ENCODE results near the gene FMNL2. TPM values are rescaled to one million over a fixed set of nuclear protein-coding genes. Genes with fewer than 3 reads are reported as not detected.

Gene FMNL2
- total RNA-seq, 2 experiments from 2014 or later = 0.46 to 0.64 TPM

GRCh38 chr2:152418688-152419087 lies 83.7 kb downstream of the FMNL2 start:
- H3K27me3 Mint-ChIP-seq = peaks cover 10% of the 10 kb centered on the region
- no peak for DNase-seq
- no peaks in the 10 kb centered on the region for H3K36me3 Mint-ChIP-seq (ENCODE audit: low read depth)
- H3K4me3 Mint-ChIP-seq = no peak overlapping the region
- H3K27ac Mint-ChIP-seq = no peak overlapping the region
- H3K4me1 Mint-ChIP-seq = peaks cover 14% of the 10 kb centered on the region
- POLR2A ChIA-PET = no interaction called here
- CTCF ChIA-PET = interaction anchor here (0.6 to 1.1 kb wide), 3 partner anchors 12 to 1561 kb away, joined by 3 to 5 read pairs (median 5); no protein-coding TSS in a partner anchor
- no peaks in the 10 kb centered on the region for H3K9me3 Mint-ChIP-seq

GRCh38 chr2:152419944-152420343 lies 85.0 kb downstream of the FMNL2 start:
- DNase-seq = no peak
- H3K27ac Mint-ChIP-seq = no peak overlapping the region
- no peaks in the 10 kb centered on the region for H3K9me3 Mint-ChIP-seq
- H3K4me1 Mint-ChIP-seq = peaks cover 14% of the 10 kb centered on the region
- H3K4me3 Mint-ChIP-seq = no peak overlapping the region
- no peaks in the 10 kb centered on the region for H3K36me3 Mint-ChIP-seq (ENCODE audit: low read depth)
- CTCF ChIA-PET = no interaction called here
- POLR2A ChIA-PET = no interaction called here
- peaks cover 10% of the 10 kb centered on the region for H3K27me3 Mint-ChIP-seq

- Mint-ChIP-seq H3K27me3 (peaks cover 8% of the 10 kb centered on the region), H3K27ac (no peak overlapping the region), H3K36me3 (ENCODE audit: low read depth) (no peaks in the 10 kb centered on the region), H3K4me1 (peaks cover 10% of the 10 kb centered on the region), H3K4me3 (no peak overlapping the region), H3K9me3 (no peaks in the 10 kb centered on the region)
- CTCF ChIA-PET = no interaction called here
- POLR2A ChIA-PET = no interaction called here
- DNase-seq = no peak
Observed at GRCh38 chr2:152420363-152420762, 85.4 kb downstream of the FMNL2 start.

- DNase-seq = no peak
- Mint-ChIP-seq H3K9me3 (no peaks in the 10 kb centered on the region), H3K27me3 (peaks cover 8% of the 10 kb centered on the region), H3K4me1 (peaks cover 9% of the 10 kb centered on the region), H3K27ac (no peak overlapping the region), H3K4me3 (no peak overlapping the region), H3K36me3 (ENCODE audit: low read depth) (no peaks in the 10 kb centered on the region)
- ChIA-PET POLR2A (no interaction called here), CTCF (no interaction called here)
Observed at GRCh38 chr2:152420936-152421335, 86.0 kb downstream of the FMNL2 start.

GRCh38 chr2:152421521-152422370 lies 86.8 kb downstream of the FMNL2 start:
- H3K9me3 Mint-ChIP-seq = no peaks in the 10 kb centered on the region

GRCh38 chr2:152423684-152424083 lies 88.7 kb downstream of the FMNL2 start:
- Mint-ChIP-seq H3K27me3 (peaks cover 6% of the 10 kb centered on the region), H3K9me3 (no peaks in the 10 kb centered on the region), H3K27ac (no peak overlapping the region), H3K4me3 (no peak overlapping the region), H3K36me3 (ENCODE audit: low read depth) (no peaks in the 10 kb centered on the region), H3K4me1 (peaks cover 6% of the 10 kb centered on the region)
- no peak for DNase-seq
- CTCF ChIA-PET = no interaction called here
- POLR2A ChIA-PET = no interaction called here

More at GRCh38 chr2:152421521-152422370, 86.8 kb downstream of the FMNL2 start:
- CTCF ChIA-PET = interaction anchor here (0.5 kb wide), 1 partner anchor 145 kb away, joined by 3 read pairs; no protein-coding TSS in a partner anchor
- Mint-ChIP-seq H3K27me3 (peaks cover 8% of the 10 kb centered on the region), H3K4me3 (no peak overlapping the region), H3K27ac (no peak overlapping the region), H3K4me1 (peaks cover 9% of the 10 kb centered on the region), H3K36me3 (ENCODE audit: low read depth) (no peaks in the 10 kb centered on the region)
- POLR2A ChIA-PET = no interaction called here
- DNase-seq = no peak

- H3K4me1 Mint-ChIP-seq = peaks cover 4% of the 10 kb centered on the region
- H3K27me3 Mint-ChIP-seq = no peaks in the 10 kb centered on the region
- ChIA-PET CTCF (no interaction called here), POLR2A (no interaction called here)
- DNase-seq = no peak
- no peaks in the 10 kb centered on the region for H3K9me3 Mint-ChIP-seq
- H3K4me3 Mint-ChIP-seq = no peak overlapping the region
- no peak overlapping the region for H3K27ac Mint-ChIP-seq
- no peaks in the 10 kb centered on the region for H3K36me3 Mint-ChIP-seq (ENCODE audit: low read depth)
Observed at GRCh38 chr2:152425765-152426727, 91.1 kb downstream of the FMNL2 start.

- Mint-ChIP-seq H3K4me3 (no peak overlapping the region), H3K27ac (no peak overlapping the region)
- POLR2A ChIA-PET = no interaction called here
Observed at GRCh38 chr2:152426801-152427200, 91.8 kb downstream of the FMNL2 start.

GRCh38 chr2:152427902-152428301 lies 92.9 kb downstream of the FMNL2 start:
- H3K27me3 Mint-ChIP-seq = no peaks in the 10 kb centered on the region
- CTCF ChIA-PET = interaction anchor here (0.6 kb wide), 1 partner anchor 553 kb away, joined by 3 read pairs; no protein-coding TSS in a partner anchor
- no peaks in the 10 kb centered on the region for H3K36me3 Mint-ChIP-seq (ENCODE audit: low read depth)
- no peaks in the 10 kb centered on the region for H3K9me3 Mint-ChIP-seq
- no peak for DNase-seq
- no peak overlapping the region for H3K27ac Mint-ChIP-seq
- no peak overlapping the region for H3K4me3 Mint-ChIP-seq
- POLR2A ChIA-PET = no interaction called here
- no peaks in the 10 kb centered on the region for H3K4me1 Mint-ChIP-seq

More at GRCh38 chr2:152426801-152427200, 91.8 kb downstream of the FMNL2 start:
- Mint-ChIP-seq H3K4me1 (no peaks in the 10 kb centered on the region), H3K27me3 (no peaks in the 10 kb centered on the region), H3K36me3 (ENCODE audit: low read depth) (no peaks in the 10 kb centered on the region), H3K9me3 (no peaks in the 10 kb centered on the region)
- no peak for DNase-seq
- CTCF ChIA-PET = no interaction called here

- no peaks in the 10 kb centered on the region for H3K4me1 Mint-ChIP-seq
- no peak overlapping the region for H3K27ac Mint-ChIP-seq
- POLR2A ChIA-PET = no interaction called here
- no peaks in the 10 kb centered on the region for H3K27me3 Mint-ChIP-seq
- no peaks in the 10 kb centered on the region for H3K9me3 Mint-ChIP-seq
- no peak for DNase-seq
- H3K36me3 Mint-ChIP-seq (ENCODE audit: low read depth) = no peaks in the 10 kb centered on the region
- no peak overlapping the region for H3K4me3 Mint-ChIP-seq
- CTCF ChIA-PET = interaction anchor here (0.6 kb wide), 1 partner anchor 417 kb away, joined by 3 read pairs; no protein-coding TSS in a partner anchor
Observed at GRCh38 chr2:152428800-152429582, 94.0 kb downstream of the FMNL2 start.

GRCh38 chr2:152430876-152431275 lies 95.9 kb downstream of the FMNL2 start:
- Mint-ChIP-seq H3K9me3 (no peaks in the 10 kb centered on the region), H3K36me3 (ENCODE audit: low read depth) (no peaks in the 10 kb centered on the region), H3K4me3 (no peak overlapping the region), H3K27me3 (no peaks in the 10 kb centered on the region), H3K4me1 (no peaks in the 10 kb centered on the region), H3K27ac (no peak overlapping the region)
- ChIA-PET POLR2A (no interaction called here), CTCF (no interaction called here)
- no peak for DNase-seq

- ChIA-PET CTCF (no interaction called here), POLR2A (no interaction called here)
- Mint-ChIP-seq H3K4me3 (no peak overlapping the region), H3K36me3 (ENCODE audit: low read depth) (no peaks in the 10 kb centered on the region), H3K9me3 (no peaks in the 10 kb centered on the region), H3K27me3 (no peaks in the 10 kb centered on the region), H3K4me1 (no peaks in the 10 kb centered on the region), H3K27ac (no peak overlapping the region)
- no peak for DNase-seq
Observed at GRCh38 chr2:152431370-152432098, 96.6 kb downstream of the FMNL2 start.

All from activated CD4-positive, alpha-beta T cell treated with anti-CD3 and anti-CD28 coated beads, Interleukin-2, amount 10 ng/mL, durations not matched to agents 7 days and 5 days (primary cell).